Measurements from ENCODE around the gene IL27RA. TPM values are rescaled to one million over a fixed set of nuclear protein-coding genes. Genes with fewer than 3 reads are reported as not detected.

Gene IL27RA
- total and polyA plus RNA-seq, 10 donors, result 12.8 to 28.7 (median 16.8) TPM

DNA sequence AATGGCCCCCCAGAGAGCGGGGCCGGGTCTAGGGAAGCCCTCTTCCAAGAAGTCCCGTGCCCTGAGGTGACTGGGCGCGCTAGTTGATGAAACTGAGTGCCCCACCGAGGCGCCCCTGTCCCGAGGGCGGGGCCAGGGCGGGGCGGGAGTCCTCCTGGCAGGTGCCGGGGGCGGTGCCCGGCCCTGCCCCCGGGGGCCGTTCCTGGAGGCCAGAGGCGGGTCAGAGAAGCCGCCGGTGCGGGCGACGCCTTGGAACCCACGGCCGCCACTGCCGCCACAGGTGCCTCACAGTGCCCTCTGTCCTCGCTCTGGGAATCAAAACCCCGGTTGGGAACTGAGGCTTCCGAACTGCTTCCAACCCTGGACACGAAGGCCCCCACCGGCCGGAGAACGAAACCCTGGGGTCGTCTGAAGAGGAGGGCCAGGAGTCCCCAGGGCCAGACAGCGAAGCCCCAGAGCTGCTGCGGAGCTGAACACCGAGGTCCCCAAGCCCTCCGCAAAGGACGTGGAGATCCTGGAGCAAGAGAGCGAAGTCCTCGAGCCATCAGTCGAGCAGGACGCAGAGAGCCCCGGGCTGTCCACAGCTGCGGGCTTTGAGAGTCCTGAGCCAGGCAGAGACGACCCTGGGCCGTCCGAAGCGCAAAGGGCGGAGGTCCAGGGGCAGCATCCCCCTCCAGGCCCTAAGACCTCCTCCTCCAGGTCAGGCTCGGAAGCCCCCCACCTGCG lies 41.1 kb downstream of the IL27RA start, which contains the start of gene MISP3:
Gene MISP3 (plus strand): TSS at position 252 of the 726 bp plus-strand sequence. CDS start 524 bp downstream, outside the sequence.
- TF ChIP-seq, protein P1, sequence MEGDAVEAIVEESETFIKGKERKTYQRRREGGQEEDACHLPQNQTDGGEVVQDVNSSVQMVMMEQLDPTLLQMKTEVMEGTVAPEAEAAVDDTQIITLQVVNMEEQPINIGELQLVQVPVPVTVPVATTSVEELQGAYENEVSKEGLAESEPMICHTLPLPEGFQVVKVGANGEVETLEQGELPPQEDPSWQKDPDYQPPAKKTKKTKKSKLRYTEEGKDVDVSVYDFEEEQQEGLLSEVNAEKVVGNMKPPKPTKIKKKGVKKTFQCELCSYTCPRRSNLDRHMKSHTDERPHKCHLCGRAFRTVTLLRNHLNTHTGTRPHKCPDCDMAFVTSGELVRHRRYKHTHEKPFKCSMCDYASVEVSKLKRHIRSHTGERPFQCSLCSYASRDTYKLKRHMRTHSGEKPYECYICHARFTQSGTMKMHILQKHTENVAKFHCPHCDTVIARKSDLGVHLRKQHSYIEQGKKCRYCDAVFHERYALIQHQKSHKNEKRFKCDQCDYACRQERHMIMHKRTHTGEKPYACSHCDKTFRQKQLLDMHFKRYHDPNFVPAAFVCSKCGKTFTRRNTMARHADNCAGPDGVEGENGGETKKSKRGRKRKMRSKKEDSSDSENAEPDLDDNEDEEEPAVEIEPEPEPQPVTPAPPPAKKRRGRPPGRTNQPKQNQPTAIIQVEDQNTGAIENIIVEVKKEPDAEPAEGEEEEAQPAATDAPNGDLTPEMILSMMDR (IDR thresholded peaks at IDR 0.05 in 8 of 11, conservative IDR thresholded peaks at IDR 0.05 in 3 of 11), result peak in 1 of 11 experiments; percentile 6
- TF ChIP-seq POLR2AphosphoS5 (IDR thresholded peaks at IDR 0.05) (no peak), POLR2A (IDR thresholded peaks at IDR 0.05) (no peak)
- peak within 1 kb of the TSS; percentile 49 to 92 (median 89) for H3K27ac ChIP-seq
- DNase-seq, result peak; percentile 86

DNA sequence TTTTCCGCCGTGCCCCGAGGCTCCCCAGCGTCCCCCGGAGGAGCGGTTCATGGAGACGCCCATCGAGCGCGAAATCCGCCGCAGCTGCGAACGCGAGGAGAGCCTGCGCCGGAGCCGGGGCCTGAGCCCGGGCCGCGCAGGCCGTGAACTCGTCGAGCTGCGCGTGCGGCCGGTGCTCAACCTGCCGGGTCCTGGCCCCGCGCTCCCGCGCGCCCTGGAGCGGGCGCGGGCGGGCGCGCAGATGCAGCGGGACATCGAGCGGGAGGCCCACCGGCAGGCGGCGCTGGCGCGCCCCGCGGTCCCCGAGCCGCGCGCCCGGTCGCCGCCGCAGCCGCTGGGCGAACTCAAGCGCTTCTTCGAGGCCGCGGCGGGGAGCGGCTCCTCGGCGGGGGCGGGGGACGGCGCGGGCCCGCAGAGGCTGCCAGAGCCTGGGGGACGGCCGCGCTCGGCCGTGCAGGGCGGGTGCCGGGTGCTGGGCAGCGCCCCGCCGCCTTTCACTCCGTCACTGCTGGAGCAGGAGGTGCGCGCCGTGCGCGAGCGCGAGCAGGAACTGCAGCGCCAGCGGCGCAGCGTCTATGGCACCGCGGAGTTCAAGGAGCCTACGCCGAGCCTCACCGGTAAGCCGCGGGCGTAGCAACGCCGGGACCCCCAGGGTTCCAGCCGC lies 41.8 kb downstream of the IL27RA start:
- peak overlapping the region; percentile 49 to 92 (median 89) for H3K27ac ChIP-seq
- peak; percentile 95 for DNase-seq
- intact Hi-C loops (cut with DNase I; ENCODE audit: low total_unique reads), result loop anchor here (5.0 kb wide), 1 partner anchor 191 kb away; no protein-coding TSS in a partner anchor
- no peaks in the 10 kb centered on the region for H3K9me3 ChIP-seq
- peaks cover 0 to 29% (median 0%) of the 10 kb centered on the region in 7 donors for H3K27me3 ChIP-seq (replicated peaks in 1 of 7)
- TF ChIP-seq POLR2AphosphoS5 (IDR thresholded peaks at IDR 0.05) (peak; percentile 38 to 73 (median 64)), POLR2A (IDR thresholded peaks at IDR 0.05) (no peak)
- TF ChIP-seq, protein P1 (IDR thresholded peaks at IDR 0.05 in 8 of 11, conservative IDR thresholded peaks at IDR 0.05 in 3 of 11), result peak in 7 of 11 experiments; percentile 2 to 68 (median 34)
- no peaks in the 10 kb centered on the region for H3K36me3 ChIP-seq
- H3K4me3 ChIP-seq, result peak overlapping the region; percentile 54 to 75 (median 60)
- 0 to 1% (median 0%) methylated on average over 27 to 106 of the region's 106 CpGs for WGBS, 5 donors
- peaks cover 31 to 63% (median 46%) of the 10 kb centered on the region in 6 donors for H3K4me1 ChIP-seq

More for the DNA sequence above, 41.1 kb downstream of the IL27RA start, which contains the start of gene MISP3:
- intact Hi-C loops (cut with DNase I; ENCODE audit: low total_unique reads), result loop anchor here (5.0 kb wide), 1 partner anchor 190 kb away; no protein-coding TSS in a partner anchor
- Histone ChIP-seq H3K4me1 (peaks cover 31 to 56% (median 44%) of the 10 kb centered on the region in 6 donors), H3K4me3 (peak within 1 kb of the TSS; percentile 54 to 75 (median 60)), H3K27me3 (replicated peaks in 1 of 7) (peaks cover 0 to 29% (median 0%) of the 10 kb centered on the region in 7 donors), H3K9me3 (no peaks in the 10 kb centered on the region), H3K36me3 (no peaks in the 10 kb centered on the region)
- 1% methylated on average over 13 to 51 of the region's 51 CpGs for WGBS, 5 donors

DNA sequence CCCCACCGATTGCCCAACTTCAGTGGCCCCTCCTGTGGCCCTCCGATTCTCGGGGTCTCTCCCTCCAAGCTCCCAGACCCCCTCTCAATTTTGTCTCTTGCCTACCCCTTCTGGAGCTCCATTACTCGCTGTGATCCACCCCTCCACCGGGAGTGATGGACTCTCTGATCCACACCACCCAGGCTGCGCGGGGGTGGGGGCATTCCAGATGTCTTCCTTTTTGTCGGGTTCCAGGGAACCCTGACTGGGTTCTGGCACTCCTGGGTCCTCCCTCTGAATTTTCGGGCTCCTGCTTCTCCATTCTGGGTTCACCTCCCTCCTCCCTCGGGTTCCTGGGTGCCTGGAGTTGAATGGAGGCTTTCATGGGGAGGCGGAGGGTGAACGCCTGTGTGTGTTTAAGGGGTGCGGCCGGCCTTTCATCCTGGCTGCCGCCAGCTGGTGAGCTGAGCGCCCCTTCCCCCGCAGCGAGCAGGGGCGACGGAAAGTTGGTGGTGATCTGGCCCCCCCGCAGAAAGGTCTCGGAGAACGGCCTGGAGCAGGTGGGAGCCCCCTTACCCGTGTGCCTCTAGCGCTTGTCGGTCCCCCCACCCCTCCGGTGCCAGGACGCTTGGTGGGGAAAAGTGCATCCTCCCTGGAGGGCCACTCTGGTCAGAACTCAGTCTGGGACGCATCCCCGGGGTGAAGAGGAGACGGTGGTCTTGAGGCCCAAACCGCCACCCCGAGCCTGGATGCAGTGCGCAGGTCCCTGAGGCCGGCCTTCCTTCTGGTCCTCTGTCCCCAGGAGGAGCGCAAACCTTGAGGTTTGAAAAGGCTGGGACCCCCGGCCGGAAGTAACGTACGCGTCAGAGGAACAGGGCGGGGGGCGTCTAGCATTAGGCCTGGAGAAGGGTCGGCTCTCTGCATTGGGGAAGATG lies 42.6 kb downstream of the IL27RA start:
- intact Hi-C loops (cut with DNase I; ENCODE audit: low total_unique reads), result loop anchor here (5.0 kb wide), 1 partner anchor 192 kb away; no protein-coding TSS in a partner anchor
- peak; percentile 84 for DNase-seq
- Histone ChIP-seq H3K27ac (peak overlapping the region; percentile 49 to 92 (median 89)), H3K27me3 (replicated peaks in 1 of 7) (peaks cover 0 to 29% (median 0%) of the 10 kb centered on the region in 7 donors), H3K4me3 (peak overlapping the region; percentile 54 to 75 (median 60)), H3K4me1 (peaks cover 31 to 71% (median 50%) of the 10 kb centered on the region in 6 donors), H3K36me3 (no peaks in the 10 kb centered on the region), H3K9me3 (no peaks in the 10 kb centered on the region)
- TF ChIP-seq POLR2AphosphoS5 (IDR thresholded peaks at IDR 0.05) (no peak), POLR2A (IDR thresholded peaks at IDR 0.05) (no peak)
- TF ChIP-seq, protein P1 (IDR thresholded peaks at IDR 0.05 in 8 of 11, conservative IDR thresholded peaks at IDR 0.05 in 3 of 11), result no peak
- WGBS, 5 donors, result 1 to 3% (median 2%) methylated on average over 35 to 44 of the region's 44 CpGs
